LNCaP clone FGC (cell line): ENCODE data around the gene VAMP2.
A peak's percentile ranks its signal among the peaks of the same experiment; 100 is the strongest.

Source experiments
- DNase-seq: peaks from one replicate; pipeline ENCODE4 v3.0.0-alpha.2; 2011; ENCODE audit warnings: low read depth
- H3K4me3 ChIP-seq: 2 replicates; pipeline ENCODE4 v1.5.1; 2011; ENCODE audit warnings: mild to moderate bottlenecking, low read depth, low read length, control low read depth
- TF ChIP-seq, protein P1 (sequence below): IDR thresholded peaks from 2 replicates; pipeline ENCODE4 v1.5.1; 2012; ENCODE audit warnings: mild to moderate bottlenecking; ENCODE audit not compliant: control insufficient read depth, insufficient read depth; ENCODE audit errors: extremely low read depth

VAMP2 gene

DNA sequence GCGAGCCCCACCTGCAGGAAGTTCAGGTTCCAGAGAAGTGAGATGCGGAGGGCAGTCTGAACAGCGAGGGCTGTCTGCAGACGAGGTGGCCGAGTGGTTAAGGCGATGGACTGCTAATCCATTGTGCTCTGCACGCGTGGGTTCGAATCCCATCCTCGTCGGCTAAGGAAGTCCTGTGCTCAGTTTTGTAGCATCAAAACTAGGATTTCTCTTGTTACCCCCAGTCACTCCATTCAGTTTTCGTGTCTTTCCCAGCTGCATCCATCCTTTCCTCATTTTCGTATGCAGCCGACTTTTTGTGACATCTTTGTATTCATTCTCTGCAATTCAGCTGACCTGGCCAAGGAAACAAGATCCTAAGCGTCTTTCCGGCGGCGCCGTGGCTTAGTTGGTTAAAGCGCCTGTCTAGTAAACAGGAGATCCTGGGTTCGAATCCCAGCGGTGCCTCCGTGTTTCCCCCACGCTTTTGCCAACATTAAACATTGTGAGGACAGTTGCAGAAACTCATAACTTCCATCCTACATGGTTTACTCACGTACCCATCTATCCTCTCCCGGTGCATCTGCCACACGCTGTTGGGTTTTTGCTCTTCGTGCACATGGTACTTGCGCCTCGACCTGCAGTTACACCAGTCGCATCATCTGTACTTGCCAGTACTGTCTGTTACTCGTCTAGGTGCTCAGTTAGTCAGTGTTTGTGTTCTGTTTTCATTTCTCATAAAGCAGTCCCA, 24.2 kb upstream of the VAMP2 start:
- DNase-seq, result peak; percentile 91
- H3K4me3 ChIP-seq, result peak overlapping the region; percentile 92
- TF ChIP-seq, protein P1, sequence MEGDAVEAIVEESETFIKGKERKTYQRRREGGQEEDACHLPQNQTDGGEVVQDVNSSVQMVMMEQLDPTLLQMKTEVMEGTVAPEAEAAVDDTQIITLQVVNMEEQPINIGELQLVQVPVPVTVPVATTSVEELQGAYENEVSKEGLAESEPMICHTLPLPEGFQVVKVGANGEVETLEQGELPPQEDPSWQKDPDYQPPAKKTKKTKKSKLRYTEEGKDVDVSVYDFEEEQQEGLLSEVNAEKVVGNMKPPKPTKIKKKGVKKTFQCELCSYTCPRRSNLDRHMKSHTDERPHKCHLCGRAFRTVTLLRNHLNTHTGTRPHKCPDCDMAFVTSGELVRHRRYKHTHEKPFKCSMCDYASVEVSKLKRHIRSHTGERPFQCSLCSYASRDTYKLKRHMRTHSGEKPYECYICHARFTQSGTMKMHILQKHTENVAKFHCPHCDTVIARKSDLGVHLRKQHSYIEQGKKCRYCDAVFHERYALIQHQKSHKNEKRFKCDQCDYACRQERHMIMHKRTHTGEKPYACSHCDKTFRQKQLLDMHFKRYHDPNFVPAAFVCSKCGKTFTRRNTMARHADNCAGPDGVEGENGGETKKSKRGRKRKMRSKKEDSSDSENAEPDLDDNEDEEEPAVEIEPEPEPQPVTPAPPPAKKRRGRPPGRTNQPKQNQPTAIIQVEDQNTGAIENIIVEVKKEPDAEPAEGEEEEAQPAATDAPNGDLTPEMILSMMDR, result peak; percentile 35

DNA sequence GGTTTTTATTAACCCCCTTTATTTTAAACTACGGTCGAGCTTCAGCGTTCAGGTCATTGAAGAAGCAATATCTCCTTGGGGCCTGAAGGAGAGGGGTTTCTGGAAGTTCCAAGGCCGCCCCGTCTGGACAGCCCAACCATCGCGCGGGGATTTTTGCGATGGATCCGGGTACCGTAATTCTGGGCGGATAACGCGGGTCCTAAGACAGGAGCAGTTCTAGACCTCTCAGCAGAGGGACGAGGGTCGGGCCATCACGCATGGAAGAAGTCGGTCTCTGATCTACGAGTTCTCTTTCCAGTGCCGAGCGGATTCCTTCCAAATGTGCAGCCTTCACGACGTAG, 23.7 kb upstream of the VAMP2 start:
- no peak for DNase-seq
- TF ChIP-seq, protein P1, result no peak
- peak overlapping the region; percentile 92 for H3K4me3 ChIP-seq

DNA sequence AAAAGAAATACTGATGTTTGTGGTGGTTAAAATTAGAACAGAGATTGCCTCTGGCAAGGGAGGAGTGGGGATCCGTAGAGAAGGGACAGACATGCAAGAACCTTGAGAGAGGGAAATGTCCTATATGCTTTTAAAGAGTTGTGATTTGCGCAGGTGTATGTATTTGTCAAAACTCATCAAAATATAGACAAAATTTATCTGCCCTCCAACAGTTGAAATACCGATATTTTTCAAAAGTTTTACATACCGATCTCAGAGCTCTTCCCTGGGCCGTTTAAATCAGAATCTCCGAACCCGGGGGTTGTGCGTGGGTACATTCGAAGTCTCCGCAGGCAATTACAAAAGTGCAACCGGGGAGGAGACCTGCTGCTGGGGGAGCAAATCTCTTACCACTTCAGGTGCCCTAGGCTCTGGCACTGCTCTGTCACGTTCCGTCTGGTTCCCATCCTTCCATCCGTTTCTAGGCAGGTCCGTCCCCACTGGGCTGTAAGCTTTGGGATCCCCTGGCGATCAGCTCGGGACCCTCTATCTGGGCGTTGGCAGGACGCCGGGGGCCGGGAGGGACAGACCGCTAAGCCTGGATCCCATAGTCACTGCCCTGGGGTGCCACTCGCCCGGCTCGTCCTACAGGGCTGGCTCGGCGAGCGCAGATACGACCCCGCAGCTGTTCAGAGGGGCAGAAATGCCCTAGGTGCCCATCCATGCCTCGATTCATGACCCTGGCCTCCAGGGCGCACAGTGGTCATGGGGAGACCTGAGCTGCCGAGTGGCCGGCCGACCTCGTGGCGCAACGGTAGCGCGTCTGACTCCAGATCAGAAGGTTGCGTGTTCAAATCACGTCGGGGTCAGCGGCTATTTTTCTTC, 23.1 kb upstream of the VAMP2 start:
- DNase-seq, result no peak
- TF ChIP-seq, protein P1, result no peak
- H3K4me3 ChIP-seq, result peak overlapping the region; percentile 92

DNA sequence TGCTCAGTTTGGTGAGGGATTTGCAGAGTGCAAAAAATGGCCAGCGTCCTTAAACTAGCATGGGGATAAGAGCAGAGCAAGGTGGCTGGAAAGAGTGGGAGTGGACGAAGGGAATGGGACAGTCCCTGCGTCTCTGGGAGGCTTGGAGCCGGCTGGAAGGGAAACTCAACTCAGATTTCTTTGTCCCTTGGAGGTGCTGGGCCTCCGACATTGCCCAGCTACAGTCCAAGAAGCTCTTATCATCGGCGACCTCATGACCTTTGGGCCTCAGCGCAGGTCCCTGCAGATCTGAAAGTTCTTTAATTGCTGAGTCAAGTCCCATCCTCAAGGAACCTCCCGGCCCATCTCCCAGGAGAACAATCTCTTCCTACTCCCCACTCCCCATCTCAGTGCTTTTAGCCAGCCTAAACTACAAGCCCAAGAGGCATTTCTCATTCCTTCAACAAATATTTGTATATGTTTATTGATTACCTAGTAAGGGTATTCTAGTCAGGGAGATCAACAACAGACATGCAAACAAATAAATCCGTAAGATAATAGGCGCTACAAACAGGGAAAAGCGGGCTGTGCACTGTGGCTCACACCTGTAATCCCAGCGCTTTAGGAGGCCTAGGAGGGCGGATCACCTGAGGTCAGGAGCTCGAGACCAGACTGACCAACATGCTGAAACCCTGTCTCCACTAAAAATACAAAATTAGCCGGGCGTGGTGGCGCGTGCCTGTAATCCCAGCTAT, 14.4 kb upstream of the VAMP2 start:
- TF ChIP-seq, protein P1, result no peak
- H3K4me3 ChIP-seq, result peak overlapping the region; percentile 73
- DNase-seq, result no peak

DNA sequence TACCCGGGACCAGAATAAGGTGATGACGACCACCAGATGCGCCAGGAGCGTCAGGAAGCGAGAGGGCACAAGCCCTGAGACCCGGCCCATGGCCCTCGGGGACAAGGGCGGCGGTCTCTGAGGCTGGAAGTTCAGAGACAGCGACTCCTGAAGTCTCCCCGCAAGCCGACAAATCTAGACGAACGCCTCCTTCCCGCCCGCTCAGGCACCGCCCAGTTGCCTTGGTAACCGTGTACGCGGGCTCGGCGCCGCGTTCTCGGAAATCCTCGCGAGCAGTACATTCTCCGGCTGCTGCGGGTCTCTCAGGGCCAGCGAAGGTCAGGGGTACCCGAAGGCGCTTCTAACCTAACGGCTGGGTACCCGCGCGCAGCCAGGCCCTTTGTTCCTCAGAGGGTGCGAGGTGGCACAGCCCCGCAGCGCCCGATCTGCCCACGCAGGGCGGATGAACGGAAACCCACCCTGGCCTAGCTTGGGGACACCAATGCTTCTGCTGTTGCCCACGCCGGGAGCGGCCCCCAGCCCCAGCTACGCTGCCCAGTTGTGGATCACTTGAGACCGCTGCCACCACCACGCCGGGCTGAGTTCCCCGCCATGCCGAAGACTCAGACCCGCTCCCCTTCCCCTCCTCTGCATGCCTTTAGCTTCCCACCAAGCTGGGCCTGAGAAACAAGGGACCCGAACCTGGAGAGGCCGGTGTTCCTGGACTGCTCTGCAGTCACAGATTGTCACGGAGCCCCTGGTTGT, 13.6 kb upstream of the VAMP2 start, which contains the start of gene TMEM107:
TSS of gene TMEM107 (minus strand) at position 184 of the 744 bp plus-strand sequence. CDS start at position 90, 94 bp downstream.
- TF ChIP-seq, protein P1, result no peak
- no peak for DNase-seq
- H3K4me3 ChIP-seq, result peak within 1 kb of the TSS; percentile 73

DNA sequence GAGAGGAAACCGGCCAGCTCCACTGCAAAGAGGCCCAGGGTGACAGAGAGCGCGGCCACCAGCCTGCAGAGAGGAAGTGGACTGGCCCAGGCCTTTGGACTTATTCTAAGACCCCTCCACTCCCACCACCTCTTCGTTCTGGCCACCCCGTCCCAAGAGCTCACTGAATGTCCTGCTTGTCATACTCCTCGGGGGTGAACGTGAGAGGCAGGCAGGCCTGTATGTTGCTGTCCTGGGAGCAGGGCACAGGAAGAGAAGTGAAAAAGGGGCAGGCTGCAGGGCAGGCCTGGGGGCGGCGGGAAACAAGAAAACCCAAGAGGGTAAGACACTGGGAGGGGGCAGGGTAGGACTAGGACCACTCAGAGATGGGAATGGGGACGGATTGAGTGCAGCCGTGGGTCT, 13.0 kb upstream of the VAMP2 start:
- TF ChIP-seq, protein P1, result no peak
- DNase-seq, result no peak

More for the DNA sequence above, 13.0 kb upstream of the VAMP2 start:
- peak overlapping the region; percentile 73 for H3K4me3 ChIP-seq
